Measurements from ENCODE around the gene KLK1.

DNA sequence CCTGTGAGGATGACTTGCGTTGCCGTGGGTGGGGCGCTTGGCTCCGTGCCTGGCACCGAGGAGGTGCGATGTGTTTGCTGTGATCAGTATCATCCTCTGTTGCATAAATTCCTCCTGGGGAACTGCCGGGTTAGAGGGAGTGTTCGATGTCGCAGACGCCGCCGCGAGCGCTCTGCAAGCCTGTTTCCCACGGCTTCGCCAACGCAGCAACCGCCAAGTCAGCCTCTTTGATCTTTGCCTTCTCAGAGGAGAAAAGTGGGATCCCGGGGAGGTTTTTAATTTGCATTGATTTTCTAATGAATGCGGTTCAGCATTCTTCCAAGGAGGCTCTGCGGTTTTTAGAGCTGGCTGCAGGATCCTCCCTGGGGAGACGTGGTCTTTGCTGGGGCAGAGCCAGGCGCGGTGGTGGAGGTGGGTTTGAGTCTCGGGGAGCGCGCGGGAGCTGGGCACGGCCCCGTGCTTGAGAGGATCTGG, 45.7 kb downstream of the KLK1 start:
- TF ChIP-seq, protein P1, sequence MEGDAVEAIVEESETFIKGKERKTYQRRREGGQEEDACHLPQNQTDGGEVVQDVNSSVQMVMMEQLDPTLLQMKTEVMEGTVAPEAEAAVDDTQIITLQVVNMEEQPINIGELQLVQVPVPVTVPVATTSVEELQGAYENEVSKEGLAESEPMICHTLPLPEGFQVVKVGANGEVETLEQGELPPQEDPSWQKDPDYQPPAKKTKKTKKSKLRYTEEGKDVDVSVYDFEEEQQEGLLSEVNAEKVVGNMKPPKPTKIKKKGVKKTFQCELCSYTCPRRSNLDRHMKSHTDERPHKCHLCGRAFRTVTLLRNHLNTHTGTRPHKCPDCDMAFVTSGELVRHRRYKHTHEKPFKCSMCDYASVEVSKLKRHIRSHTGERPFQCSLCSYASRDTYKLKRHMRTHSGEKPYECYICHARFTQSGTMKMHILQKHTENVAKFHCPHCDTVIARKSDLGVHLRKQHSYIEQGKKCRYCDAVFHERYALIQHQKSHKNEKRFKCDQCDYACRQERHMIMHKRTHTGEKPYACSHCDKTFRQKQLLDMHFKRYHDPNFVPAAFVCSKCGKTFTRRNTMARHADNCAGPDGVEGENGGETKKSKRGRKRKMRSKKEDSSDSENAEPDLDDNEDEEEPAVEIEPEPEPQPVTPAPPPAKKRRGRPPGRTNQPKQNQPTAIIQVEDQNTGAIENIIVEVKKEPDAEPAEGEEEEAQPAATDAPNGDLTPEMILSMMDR (IDR thresholded peaks at IDR 0.05) = no peak
- TF ChIP-seq, protein P2, sequence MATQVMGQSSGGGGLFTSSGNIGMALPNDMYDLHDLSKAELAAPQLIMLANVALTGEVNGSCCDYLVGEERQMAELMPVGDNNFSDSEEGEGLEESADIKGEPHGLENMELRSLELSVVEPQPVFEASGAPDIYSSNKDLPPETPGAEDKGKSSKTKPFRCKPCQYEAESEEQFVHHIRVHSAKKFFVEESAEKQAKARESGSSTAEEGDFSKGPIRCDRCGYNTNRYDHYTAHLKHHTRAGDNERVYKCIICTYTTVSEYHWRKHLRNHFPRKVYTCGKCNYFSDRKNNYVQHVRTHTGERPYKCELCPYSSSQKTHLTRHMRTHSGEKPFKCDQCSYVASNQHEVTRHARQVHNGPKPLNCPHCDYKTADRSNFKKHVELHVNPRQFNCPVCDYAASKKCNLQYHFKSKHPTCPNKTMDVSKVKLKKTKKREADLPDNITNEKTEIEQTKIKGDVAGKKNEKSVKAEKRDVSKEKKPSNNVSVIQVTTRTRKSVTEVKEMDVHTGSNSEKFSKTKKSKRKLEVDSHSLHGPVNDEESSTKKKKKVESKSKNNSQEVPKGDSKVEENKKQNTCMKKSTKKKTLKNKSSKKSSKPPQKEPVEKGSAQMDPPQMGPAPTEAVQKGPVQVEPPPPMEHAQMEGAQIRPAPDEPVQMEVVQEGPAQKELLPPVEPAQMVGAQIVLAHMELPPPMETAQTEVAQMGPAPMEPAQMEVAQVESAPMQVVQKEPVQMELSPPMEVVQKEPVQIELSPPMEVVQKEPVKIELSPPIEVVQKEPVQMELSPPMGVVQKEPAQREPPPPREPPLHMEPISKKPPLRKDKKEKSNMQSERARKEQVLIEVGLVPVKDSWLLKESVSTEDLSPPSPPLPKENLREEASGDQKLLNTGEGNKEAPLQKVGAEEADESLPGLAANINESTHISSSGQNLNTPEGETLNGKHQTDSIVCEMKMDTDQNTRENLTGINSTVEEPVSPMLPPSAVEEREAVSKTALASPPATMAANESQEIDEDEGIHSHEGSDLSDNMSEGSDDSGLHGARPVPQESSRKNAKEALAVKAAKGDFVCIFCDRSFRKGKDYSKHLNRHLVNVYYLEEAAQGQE (IDR thresholded peaks at IDR 0.05; ENCODE audit: insufficient read depth in 1 of 2, low read depth in 2 of 2, low read length in 1 of 2) = no peak

Data from Panc1 (cell line).